K562 (cell line): ENCODE data around the gene SORBS2.

Experiments
- ERF ChIP-seq: fragments of 450-650 bp; formaldehyde crosslinking; IDR thresholded peaks from 2 replicates; pipeline ENCODE4 v1.4.0; 2020; ENCODE audit warnings: mild to moderate bottlenecking, mixed read lengths
- POLR2AphosphoS5 ChIP-seq: IDR thresholded peaks from 2 replicates; pipeline ENCODE4 v1.6.1; 2011; ENCODE audit warnings: mild to moderate bottlenecking, low read depth, low read length, moderate library complexity; ENCODE audit not compliant: control insufficient read depth, insufficient read depth
- RFX7 ChIP-seq: fragments of 250-450 bp; sonication (Bioruptor Pico); IDR thresholded peaks from 2 replicates; pipeline ENCODE4 v1.5.1; 2021; ENCODE audit warnings: mild to moderate bottlenecking
- SRF ChIP-seq, 2 experiments: fragments of 250-450, 450-650 bp in 1 of 2; sonication (Bioruptor Pico) in 1 of 2; sonication (generic) in 1 of 2; formaldehyde crosslinking; IDR thresholded peaks; 2 replicates each; pipeline versions ENCODE4 v1.5.0 to v1.5.1; 2020 to 2022; ENCODE audit warnings: mild to moderate bottlenecking in 1 of 2, missing genetic modification reagents in 1 of 2
- TAF1 ChIP-seq: IDR thresholded peaks from 2 replicates; pipeline ENCODE4 v1.6.1; 2011; ENCODE audit warnings: mild to moderate bottlenecking, low read length, moderate library complexity; ENCODE audit not compliant: insufficient read depth, control insufficient read depth, severe bottlenecking; ENCODE audit errors: extremely low read depth
- TF ChIP-seq, protein P1 (sequence below), 3 experiments: IDR thresholded peaks in 2 of 3; conservative IDR thresholded peaks in 1 of 3; 2 replicates each; pipeline ENCODE4 v1.5.1; 2011 to 2012; ENCODE audit warnings: low read length in 3 of 3, mild to moderate bottlenecking in 3 of 3, control low read depth in 2 of 3, improper control_type of control experiment in 1 of 3, inconsistent platforms in 1 of 3, low read depth in 1 of 3, mixed read lengths in 1 of 3, moderate library complexity in 1 of 3; ENCODE audit not compliant: insufficient read depth in 2 of 3

DNA sequence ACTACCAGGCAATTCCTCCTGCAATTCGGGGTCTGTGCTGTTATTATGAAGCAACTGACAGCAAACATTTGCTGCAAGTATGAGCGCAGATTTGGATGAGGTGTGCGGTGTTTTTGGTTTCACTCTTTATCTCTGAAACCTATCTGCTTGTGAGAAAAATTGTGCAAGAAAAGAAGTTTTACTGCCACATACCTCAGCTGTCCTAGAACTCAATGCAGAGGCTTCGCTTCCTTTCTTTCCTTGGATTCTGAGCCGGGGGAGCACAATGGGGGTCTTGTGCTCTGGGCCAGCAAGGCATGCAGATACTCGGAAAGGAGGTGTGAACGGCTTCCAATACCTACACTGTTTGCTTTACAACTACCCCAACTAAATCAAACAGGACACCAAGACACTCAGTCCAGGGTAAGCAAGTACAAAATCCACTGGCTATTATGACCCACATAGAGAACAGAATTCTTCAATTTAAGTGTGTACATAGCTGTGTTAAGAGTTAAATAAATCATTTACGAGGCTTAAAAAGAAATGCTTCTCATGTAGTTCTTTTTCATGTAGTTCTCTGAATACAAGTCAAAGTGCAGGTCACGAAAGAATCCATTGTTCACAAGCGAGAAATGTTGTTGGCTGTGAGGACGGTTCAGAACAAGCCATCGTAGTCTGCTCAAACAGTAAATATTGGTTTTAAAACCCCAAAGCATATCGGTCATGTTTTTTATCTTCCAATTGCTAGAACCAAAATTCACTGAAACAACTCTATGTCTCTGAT is 1.1 kb downstream of the SORBS2 start:
- TF ChIP-seq POLR2AphosphoS5 = no peak
- no peak for TF ChIP-seq RFX7
- TF ChIP-seq, protein P1, sequence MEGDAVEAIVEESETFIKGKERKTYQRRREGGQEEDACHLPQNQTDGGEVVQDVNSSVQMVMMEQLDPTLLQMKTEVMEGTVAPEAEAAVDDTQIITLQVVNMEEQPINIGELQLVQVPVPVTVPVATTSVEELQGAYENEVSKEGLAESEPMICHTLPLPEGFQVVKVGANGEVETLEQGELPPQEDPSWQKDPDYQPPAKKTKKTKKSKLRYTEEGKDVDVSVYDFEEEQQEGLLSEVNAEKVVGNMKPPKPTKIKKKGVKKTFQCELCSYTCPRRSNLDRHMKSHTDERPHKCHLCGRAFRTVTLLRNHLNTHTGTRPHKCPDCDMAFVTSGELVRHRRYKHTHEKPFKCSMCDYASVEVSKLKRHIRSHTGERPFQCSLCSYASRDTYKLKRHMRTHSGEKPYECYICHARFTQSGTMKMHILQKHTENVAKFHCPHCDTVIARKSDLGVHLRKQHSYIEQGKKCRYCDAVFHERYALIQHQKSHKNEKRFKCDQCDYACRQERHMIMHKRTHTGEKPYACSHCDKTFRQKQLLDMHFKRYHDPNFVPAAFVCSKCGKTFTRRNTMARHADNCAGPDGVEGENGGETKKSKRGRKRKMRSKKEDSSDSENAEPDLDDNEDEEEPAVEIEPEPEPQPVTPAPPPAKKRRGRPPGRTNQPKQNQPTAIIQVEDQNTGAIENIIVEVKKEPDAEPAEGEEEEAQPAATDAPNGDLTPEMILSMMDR (IDR thresholded peaks at IDR 0.05 in 2 of 3, conservative IDR thresholded peaks at IDR 0.05 in 1 of 3; ENCODE audit: insufficient read depth in 2 of 3, low read depth in 1 of 3, low read length in 3 of 3) = no peak
- no peak for TF ChIP-seq SRF (CRISPR knock-in tag; IDR thresholded peaks at IDR 0.05)
- no peak for TF ChIP-seq TAF1
- no peak for TF ChIP-seq ERF (CRISPR knock-in tag)
